HG03342 (cell line): ENCODE results near the gene NLRC5.

Experiments
- ATAC-seq: cut with Tn5 transposase; IDR thresholded peaks from one replicate; pipeline ENCODE4 v1.9.1; 2021; ENCODE audit warnings: mild to moderate bottlenecking, moderate library complexity; ENCODE audit not compliant: unreplicated experiment

The NLRC5 gene

GRCh38 chr16:57024894-57025680 is 35.7 kb downstream of the NLRC5 start:
- ATAC-seq = no peak

DNA sequence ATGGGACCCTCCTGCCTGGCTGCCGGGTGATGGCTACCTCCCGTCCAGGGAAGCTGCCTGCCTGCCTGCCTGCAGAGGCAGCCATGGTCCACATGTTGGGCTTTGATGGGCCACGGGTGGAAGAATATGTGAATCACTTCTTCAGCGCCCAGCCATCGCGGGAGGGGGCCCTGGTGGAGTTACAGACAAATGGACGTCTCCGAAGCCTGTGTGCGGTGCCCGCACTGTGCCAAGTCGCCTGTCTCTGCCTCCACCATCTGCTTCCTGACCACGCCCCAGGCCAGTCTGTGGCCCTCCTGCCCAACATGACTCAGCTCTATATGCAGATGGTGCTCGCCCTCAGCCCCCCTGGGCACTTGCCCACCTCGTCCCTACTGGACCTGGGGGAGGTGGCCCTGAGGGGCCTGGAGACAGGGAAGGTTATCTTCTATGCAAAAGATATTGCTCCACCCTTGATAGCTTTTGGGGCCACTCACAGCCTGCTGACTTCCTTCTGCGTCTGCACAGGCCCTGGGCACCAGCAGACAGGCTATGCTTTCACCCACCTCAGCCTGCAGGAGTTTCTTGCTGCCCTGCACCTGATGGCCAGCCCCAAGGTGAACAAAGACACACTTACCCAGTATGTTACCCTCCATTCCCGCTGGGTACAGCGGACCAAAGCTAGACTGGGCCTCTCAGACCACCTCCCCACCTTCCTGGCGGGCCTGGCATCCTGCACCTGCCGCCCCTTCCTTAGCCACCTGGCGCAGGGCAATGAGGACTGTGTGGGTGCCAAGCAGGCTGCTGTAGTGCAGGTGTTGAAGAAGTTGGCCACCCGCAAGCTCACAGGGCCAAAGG is 36.8 kb downstream of the NLRC5 start:
- no peak for ATAC-seq

DNA sequence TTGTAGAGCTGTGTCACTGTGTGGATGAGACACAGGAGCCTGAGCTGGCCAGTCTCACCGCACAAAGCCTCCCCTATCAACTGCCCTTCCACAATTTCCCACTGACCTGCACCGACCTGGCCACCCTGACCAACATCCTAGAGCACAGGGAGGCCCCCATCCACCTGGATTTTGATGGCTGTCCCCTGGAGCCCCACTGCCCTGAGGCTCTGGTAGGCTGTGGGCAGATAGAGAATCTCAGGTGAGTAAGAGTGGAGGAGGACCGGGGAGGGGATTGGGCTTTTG is 37.4 kb downstream of the NLRC5 start:
- no peak for ATAC-seq

GRCh38 chr16:57027067-57027466 is 37.7 kb downstream of the NLRC5 start:
- ATAC-seq = no peak

GRCh38 chr16:57028086-57028485 is 38.7 kb downstream of the NLRC5 start:
- no peak for ATAC-seq

DNA sequence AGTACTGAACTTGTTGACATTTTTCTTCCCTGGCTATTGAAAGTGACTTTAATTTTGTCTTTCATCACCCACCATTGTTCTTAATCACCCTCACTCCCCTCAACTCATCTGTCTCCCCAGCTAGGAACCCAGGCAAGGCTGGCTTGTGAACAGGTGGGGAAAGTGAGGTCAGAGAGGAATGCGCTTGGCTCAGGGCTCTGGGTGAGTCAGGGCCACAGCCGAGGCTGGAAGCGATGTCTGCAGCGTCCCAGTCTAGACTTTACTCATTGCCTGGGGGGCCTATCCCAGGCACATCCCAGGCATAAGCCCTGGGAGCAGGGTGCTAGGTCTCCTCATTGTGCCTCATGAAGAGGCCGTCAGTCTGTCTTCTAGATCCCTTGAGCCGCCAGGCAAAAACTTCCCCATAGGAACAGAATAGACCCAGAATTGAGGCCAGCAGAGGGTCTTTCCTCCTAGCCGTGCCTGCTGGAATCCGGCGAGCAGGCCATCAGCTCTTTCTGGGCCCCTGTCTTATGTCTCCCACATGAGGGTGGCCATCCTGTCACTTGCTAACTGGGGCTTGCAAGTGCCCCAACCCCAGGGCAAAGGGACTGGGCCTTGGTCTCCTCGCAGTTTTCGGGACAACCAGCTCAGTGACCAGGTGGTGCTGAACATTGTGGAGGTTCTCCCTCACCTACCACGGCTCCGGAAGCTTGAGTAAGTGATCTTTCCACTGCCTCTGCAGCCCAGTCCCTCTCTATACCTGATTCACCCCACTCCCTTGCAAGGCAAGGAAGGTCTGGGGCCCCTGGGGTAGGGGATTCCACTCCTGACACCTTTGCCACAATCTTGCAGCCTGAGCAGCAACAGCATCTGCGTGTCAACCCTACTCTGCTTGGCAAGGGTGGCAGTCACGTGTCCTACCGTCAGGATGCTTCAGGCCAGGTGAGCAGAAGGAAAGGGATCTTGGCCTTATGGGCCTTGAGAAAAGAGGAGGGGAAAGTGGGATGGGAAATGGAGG is 40.1 kb downstream of the NLRC5 start:
- no peak for ATAC-seq

DNA sequence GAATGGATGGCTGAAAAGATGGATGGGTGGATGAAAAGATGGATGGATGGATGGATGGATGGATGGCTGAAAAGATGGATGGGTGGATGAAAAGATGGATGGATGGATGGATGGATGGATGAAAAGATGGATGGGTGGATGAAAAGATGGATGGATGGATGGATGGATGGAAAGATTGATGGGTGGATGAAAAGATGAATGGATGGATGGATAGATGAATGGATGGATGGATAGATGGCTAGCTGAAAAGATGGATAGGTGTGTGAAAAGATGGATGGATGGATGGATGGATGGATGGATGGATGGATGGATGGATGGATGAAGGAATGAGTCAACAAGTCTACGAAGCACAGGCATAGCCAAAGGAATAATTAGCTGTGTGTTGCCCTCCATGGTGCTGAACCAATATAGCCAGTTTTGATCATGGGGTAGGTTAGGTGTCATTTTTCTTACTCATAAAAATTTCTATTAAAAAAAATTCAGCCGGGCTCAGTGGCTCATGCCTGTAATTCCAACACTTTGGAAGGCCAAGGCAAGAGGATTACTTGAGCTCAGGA is 41.1 kb downstream of the NLRC5 start:
- ATAC-seq = no peak

- no peak for ATAC-seq
Observed at GRCh38 chr16:57031156-57031555, 41.8 kb downstream of the NLRC5 start.

DNA sequence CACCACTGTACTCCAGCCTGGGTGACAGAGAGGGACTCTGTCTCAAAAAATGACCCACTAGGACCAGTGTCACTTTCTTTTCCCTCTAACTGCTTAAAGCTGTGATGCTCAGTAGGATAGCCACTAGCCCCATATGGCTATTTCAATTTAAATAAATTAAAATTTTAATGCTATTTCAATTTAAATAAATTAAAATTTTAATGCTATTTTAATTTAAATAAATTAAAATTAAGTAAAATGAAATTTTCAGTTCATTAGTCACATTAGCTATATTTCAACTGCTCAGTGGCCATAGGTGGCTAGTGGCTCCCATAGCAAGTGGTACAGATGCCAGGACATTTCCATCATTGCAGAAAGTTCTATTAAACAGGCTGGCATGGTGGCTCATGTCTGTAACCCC is 43.0 kb downstream of the NLRC5 start:
- ATAC-seq = no peak

DNA sequence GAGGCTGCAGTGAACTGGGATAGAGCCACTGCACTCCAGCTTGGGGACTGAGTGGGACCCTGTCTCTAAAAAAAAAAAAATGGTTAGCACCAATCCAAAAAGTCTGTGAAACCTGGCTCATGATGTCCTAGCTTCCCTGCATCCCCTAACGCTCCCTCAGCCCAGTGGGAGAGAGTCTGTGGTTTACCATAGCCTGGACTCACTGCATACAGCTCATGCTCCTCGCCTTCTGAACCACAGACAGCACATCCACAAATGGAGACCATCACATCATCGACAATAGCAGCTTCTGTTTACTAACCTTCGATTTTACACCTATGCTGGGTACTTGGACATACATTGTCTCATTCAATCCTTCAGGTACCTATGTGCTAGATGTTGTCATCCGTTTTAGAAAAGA is 43.6 kb downstream of the NLRC5 start:
- no peak for ATAC-seq

GRCh38 chr16:57036315-57036714 is 47.0 kb downstream of the NLRC5 start:
- ATAC-seq = no peak

DNA sequence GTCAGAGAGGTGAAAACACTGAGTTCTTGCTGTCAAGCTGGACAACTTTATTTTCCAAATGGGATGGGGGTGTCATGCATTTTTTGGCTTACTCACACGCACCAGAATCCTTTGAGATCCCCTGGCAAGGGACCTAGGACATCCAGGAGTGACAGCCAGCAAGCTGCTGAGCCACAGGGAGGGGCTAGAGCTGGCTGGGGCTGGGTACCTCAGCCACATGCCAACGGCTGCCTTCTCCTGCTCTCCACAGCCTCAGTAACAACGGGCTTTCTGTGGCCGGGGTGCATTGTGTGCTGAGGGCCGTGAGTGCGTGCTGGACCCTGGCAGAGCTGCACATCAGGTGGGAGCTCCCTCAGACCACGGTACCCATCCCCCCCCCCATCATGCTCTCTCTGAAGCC is 47.6 kb downstream of the NLRC5 start:
- ATAC-seq = no peak

DNA sequence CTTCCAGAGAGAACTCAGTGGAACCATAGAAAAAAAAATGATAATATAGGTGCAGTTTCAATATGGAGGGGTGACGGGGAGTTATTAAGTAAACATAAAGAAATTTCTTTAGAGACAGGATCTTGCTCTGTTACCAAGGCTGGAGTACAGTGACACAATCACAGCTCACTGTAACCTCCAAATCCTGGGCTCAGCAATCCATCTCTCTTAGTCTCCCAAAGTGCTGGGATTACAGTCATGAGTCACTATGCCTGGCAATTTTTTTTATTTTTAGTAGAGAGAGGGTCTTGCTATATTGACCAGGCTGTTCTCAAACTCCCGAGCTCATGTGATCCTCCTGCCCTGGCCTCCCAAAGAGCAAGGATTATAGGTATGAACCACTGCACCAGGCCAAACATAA is 48.8 kb downstream of the NLRC5 start:
- ATAC-seq = no peak

GRCh38 chr16:57039148-57039812 is 49.9 kb downstream of the NLRC5 start:
- ATAC-seq = no peak

GRCh38 chr16:57041182-57042156 is 52.1 kb downstream of the NLRC5 start:
- ATAC-seq = peak; percentile 27

- ATAC-seq = peak; percentile 69
Observed at GRCh38 chr16:57042157-57043111, 53.1 kb downstream of the NLRC5 start.

DNA sequence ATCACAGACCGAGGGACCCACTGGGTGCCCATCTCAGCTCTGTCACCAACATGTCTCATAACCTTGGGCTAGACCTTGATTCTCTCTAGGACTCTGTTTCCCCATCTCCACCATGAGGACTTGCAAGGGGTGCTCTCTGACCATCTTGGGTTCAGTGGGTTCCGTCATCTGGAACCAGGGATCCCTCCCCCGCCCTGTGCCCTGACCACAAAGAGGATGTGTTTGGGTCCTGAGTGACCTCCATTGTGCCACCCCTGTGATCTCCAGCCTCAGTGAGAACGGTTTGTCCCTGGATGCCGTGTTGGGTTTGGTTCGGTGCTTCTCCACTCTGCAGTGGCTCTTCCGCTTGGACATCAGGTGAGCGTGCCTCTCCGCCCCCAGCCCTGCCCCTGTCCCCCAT is 53.9 kb downstream of the NLRC5 start:
- ATAC-seq = no peak
